ENCODE measurements around the gene PCED1A. TPM values are rescaled to one million over a fixed set of nuclear protein-coding genes. Genes with fewer than 3 reads are reported as not detected.
"Not testable (repeated sequence)": the region's sequence is repeated elsewhere in the genome, so short reads cannot be mapped to it uniquely, and the experiment has no call there.

PCED1A gene
- total RNA-seq, 1 experiment from 2014 or later, result 11.0 TPM

DNA sequence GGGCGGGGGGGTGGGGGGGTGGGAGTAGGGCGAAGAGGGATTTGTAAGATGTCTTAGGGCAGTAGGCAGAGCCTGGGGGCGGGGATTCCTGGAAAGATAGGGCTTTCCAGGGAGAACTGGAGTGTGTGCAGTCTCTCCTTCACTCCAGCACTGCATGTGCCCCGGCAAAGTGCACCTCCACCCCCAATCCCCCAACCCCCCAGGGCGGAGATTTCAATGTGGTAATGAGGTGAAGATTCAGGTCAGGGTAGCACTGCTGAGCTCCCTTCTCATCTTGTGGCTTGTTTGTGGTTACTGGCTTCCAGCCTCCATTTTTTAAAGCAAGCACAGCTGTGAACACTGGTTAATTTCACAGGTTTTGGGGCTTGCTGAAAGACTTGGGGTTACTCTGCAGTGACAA, 18.4 kb downstream of the PCED1A start:
- peak; percentile 66 to 75 for DNase-seq
- Histone ChIP-seq H3K9me3 (replicated peaks) (no peaks in the 10 kb centered on the region), H3K4me3 (no peak overlapping the region), H3K36me3 (no peaks in the 10 kb centered on the region), H3K27ac (no peak overlapping the region), H3K4me1 (peaks cover 21% of the 10 kb centered on the region), H3K27me3 (no peaks in the 10 kb centered on the region)

DNA sequence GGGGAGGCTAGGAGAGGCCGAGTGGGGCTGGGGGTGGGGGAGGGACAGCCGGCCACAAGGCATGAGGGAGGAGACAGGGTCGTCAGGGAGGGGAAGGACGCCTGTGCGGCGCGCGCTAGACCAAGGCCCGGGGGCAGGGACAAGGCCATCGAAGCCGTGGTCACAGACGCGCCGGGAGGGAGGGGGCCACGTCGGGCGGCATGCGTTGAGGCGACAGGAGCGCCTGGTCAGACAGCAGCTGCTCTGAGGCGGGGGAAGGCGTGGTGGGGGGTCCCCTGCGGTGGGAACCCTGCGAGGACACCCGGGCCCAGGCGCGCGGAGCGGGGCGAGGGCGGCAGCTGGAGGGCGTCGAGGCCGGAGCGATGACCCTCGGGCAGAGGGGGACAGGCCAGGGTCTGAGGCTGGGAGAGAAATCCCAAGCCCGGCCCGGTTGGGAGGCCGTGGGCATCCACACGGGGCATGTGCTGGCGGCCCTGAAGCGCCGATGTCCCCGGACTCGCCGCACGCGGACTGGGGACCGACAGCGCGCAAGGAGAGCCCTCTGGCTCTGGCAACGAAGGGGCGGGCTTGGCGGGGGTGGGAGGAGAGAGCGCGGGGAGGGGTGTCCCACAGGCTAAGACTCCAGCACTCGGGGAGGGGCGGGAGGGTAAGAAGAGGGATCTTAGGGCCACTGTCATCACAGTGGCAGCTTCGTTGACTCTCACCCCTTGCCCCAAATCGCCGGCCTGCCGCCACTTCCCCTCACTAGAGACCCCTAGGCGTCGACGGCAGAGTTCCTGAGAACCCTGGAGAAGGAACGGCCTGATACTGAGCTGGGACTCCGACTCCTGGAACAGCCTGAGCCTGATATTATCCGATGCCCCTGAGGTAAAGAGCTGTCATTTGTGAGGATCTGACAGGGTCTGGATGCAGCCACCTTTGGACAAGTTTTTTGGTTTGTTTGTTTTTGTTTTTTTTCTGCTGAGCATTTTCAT, 19.3 kb downstream of the PCED1A start:
- Histone ChIP-seq H3K36me3 (no peaks in the 10 kb centered on the region), H3K4me3 (no peak overlapping the region), H3K9me3 (replicated peaks) (no peaks in the 10 kb centered on the region), H3K4me1 (peaks cover 20% of the 10 kb centered on the region), H3K27ac (no peak overlapping the region), H3K27me3 (no peaks in the 10 kb centered on the region)
- DNase-seq, result no peak

DNA sequence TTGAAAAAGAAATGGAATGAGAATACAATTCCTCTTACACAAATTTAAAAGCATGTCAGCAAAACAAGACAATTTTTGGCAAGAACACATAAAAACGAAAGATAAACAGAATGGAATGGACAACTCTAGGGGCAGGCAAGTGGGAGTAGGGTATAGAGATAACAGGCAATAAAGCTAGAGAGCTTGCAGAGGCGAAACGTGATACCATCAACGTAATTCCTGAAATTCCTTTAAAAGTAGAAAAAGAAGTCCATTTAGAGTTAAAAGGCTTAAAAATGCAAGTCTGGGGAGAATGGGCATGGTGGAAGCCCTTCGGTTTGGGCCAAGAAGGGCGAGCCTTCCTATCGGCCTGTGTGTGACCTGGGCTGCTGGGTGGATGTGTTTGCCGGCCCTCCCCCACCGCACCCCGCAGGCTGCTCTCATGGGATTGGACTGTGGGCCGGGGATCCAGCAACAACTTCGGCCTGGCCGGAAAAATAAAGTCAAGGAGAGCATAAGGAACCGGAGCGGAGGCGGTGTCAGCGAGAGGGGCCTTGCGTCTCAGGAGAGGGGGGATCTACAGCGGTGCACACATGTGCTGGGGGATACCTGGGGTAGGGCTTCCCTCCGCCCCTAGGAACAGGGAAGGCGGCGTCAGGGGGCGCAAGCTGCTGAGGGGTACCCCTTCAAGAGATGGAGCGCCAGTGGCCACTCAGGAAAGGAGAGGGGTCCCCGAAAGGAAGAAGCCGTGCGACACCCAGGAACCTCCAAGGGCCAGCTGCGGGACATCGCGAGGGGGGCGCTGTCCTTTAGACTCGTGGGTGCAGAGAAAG, 20.2 kb downstream of the PCED1A start:
- DNase-seq, result no peak
- Histone ChIP-seq H3K36me3 (no peaks in the 10 kb centered on the region), H3K9me3 (replicated peaks) (no peaks in the 10 kb centered on the region), H3K4me1 (peaks cover 19% of the 10 kb centered on the region), H3K27me3 (no peaks in the 10 kb centered on the region), H3K27ac (no peak overlapping the region), H3K4me3 (no peak overlapping the region)

DNA sequence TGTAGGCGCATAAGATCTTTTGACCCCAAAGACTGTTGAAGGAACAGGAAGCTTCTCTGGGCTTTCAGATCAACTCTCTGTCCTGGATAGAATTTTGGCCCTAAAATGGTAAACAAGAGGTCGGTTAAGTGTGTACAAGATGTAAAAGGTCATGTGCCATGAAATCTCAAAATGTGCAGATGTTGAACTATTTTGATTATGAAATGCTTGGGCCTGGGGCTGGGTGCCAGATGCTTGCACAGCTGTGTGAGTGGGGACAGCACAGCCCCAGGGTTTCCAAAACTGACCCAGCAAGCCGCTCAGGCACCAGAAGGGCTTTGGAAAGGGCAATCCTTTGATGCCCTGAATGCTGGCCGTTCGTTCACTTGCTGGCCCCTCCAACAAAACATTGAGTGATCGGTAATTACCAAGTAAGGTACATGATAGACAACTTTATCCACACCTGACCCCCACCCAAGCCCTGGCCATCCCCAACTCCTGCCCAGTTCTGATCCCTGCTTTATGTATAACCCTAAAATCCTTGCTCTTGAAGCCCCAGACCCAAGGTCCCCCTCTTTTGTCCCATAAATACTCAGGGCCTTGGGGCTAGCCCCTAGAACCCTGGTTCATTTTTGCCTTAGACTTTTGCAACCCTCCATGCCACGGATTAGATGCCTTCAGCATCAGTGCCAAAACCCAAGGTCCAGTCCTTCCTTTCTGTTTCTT, 22.4 kb downstream of the PCED1A start:
- H3K27ac ChIP-seq, result no peak overlapping the region
- no peaks in the 10 kb centered on the region for H3K36me3 ChIP-seq
- peaks cover 39% of the 10 kb centered on the region for H3K4me1 ChIP-seq
- no peak overlapping the region for H3K4me3 ChIP-seq
- no peaks in the 10 kb centered on the region for H3K9me3 ChIP-seq (replicated peaks)
- H3K27me3 ChIP-seq, result no peaks in the 10 kb centered on the region
- DNase-seq, result no peak

DNA sequence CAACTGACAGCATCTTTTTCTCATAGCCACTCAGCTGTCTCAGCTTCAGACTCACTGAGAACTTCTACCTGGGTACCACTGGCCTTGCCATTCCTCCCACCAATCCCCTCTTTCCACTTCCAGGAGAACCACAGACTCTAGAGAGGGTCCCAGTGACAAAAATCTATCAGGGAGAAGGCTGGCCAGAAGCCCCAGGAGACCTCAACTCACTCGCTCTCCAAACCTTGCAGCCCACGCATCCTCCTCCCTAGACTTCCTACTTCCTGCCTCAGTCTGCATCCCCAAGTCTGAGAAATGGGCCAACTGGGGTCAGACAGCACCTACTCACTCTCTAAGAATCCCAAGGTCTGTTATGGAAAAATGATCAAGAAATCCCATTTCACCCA, 23.1 kb downstream of the PCED1A start:
- Histone ChIP-seq H3K36me3 (no peaks in the 10 kb centered on the region), H3K4me3 (no peak overlapping the region), H3K4me1 (peaks cover 39% of the 10 kb centered on the region), H3K9me3 (replicated peaks) (peaks cover 2% of the 10 kb centered on the region), H3K27me3 (no peaks in the 10 kb centered on the region), H3K27ac (no peak overlapping the region)
- DNase-seq, result no peak

DNA sequence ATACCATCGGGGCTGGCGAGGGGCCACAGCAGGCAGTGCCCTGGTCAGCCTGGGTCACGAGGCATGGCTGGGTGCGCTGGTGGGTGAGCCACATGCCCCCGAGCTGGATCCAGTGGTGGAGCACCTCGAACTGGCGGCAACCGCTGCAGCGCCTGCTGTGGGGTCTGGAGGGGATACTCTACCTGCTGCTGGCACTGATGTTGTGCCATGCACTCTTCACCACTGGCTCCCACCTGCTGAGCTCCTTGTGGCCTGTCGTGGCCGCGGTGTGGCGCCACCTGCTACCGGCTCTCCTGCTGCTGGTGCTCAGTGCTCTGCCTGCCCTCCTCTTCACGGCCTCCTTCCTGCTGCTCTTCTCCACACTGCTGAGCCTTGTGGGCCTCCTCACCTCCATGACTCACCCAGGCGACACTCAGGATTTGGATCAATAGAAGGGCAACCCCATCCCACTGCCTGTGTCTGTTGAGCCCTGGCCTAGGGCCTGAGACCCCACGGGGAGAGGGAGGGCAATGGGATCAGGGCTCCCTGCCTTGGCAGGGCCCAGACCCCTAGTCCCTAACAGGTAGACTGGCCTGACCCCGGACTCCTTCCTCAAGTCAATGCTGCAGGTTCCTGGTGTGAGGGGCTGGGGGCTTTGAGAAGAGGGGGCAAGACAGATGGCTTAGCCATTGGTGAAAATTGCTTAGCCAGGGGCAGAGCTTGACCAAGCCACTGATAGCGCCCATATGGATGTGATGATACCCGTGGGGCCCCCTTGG, 23.7 kb downstream of the PCED1A start:
- DNase-seq, result no peak
- Histone ChIP-seq H3K4me1 (peaks cover 39% of the 10 kb centered on the region), H3K27ac (no peak overlapping the region), H3K9me3 (replicated peaks) (peaks cover 7% of the 10 kb centered on the region), H3K4me3 (no peak overlapping the region), H3K36me3 (no peaks in the 10 kb centered on the region), H3K27me3 (no peaks in the 10 kb centered on the region)

DNA sequence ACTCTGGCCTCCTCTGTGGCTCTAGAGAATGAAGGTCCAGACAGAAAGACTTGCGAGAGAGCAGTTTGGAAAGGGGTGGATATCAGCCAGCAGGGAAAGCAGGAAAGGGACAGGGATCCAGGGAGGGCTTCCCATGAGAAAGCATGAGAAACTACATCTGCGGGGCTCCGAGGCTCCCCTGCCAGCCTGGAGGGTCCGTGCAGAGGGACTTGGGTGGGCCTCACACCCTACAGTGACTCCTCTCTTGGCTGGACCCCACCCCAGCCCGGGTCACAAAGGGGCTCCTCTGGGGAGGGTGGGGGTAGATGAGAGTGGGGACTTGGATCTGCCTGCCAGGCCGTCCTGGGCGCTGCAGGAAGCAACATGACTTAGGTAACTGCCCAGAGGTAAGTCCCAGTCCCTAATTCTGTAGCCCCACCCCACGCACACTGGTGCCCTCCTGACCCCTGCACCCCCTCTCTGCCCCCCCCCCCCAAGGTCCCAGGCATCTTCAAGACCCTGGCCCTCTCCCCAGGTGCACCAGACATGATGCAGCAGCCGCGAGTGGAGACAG, 24.3 kb downstream of the PCED1A start, which contains the start of gene TMEM239:
Gene TMEM239 (plus strand): TSS at position 335 of the 553 bp plus-strand sequence. CDS start 191 bp downstream, at position 526.
- no peaks in the 10 kb centered on the region for H3K27me3 ChIP-seq
- no peak for DNase-seq
- no peak within 1 kb of the TSS for H3K27ac ChIP-seq
- H3K4me3 ChIP-seq, result no peak within 1 kb of the TSS
- H3K4me1 ChIP-seq, result peaks cover 36% of the 10 kb centered on the region
- H3K36me3 ChIP-seq, result no peaks in the 10 kb centered on the region
- peaks cover 7% of the 10 kb centered on the region for H3K9me3 ChIP-seq (replicated peaks)

DNA sequence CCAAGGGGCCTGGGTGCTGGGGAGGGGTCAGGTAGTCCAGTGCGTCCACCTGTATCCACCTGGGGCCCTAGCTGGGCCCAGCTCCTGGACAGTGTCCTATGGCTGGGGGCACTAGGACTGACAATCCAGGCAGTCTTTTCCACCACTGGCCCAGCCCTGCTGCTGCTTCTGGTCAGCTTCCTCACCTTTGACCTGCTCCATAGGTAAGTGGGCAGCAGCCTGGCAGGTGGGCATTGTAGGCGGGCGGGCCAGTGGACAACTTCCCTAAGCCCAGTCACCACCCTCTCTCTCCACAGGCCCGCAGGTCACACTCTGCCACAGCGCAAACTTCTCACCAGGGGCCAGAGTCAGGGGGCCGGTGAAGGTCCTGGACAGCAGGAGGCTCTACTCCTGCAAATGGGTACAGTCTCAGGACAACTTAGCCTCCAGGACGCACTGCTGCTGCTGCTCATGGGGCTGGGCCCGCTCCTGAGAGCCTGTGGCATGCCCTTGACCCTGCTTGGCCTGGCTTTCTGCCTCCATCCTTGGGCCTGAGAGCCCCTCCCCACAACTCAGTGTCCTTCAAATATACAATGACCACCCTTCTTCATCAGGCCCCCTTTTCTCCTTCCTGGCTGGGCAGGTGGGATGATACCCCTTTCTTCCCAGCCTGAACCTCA, 25.1 kb downstream of the PCED1A start:
- no peak overlapping the region for H3K4me3 ChIP-seq
- no peaks in the 10 kb centered on the region for H3K27me3 ChIP-seq
- no peak overlapping the region for H3K27ac ChIP-seq
- peaks cover 33% of the 10 kb centered on the region for H3K4me1 ChIP-seq
- no peaks in the 10 kb centered on the region for H3K36me3 ChIP-seq
- peaks cover 7% of the 10 kb centered on the region for H3K9me3 ChIP-seq (replicated peaks)
- DNase-seq, result no peak

DNA sequence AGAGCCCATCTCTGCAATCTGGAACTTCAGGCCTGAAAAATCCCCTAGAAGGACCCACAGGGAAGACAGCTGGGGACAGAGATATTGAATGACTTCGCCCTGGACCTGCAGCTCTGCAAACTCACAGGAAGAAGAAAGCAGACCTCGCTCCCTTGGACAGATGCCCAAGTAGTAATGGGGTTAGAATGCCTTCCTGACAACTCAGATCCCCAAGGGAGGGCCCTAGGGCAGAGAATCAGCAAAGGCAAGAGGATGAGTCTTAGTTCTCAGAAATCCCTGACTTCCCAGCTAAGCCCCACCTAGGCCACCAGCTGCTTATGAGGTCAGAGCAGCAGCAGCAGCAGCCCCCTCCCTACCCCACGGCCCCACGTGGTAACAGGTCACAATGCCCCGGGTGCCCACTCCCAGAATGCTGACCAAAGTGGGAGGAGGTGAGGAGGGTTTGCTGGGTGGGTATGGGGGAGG, 25.8 kb downstream of the PCED1A start, which contains the start of gene C20orf141:
Gene C20orf141 (plus strand): TSS at position 401 of the 465 bp plus-strand sequence. CDS start 198 bp downstream, outside the sequence.
- Histone ChIP-seq H3K4me3 (no peak within 1 kb of the TSS), H3K27me3 (no peaks in the 10 kb centered on the region), H3K36me3 (no peaks in the 10 kb centered on the region), H3K4me1 (peaks cover 25% of the 10 kb centered on the region), H3K27ac (peak within 1 kb of the TSS; percentile 11; the same call in 1 of the 2 replicates), H3K9me3 (replicated peaks) (peaks cover 7% of the 10 kb centered on the region)
- peak; percentile 98 to 99 for DNase-seq

DNA sequence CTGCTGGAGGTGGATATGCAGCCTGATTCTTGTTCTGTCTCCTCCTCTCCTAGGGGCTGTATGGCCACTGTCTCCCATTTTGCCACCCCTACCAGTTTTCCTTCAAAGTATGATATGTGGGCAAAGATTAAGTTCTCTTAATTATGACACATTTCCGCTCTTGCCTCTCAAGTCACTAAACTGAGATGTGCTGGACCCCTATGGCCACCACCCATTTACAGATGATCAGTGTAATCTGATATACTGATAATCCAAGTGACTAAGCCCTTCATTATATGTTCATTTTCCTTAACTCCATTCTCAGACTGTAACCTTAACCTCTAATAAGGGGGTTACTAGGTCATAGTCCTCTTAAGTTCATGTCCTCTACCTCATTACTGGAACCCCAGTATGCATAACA, 26.4 kb downstream of the PCED1A start:
- H3K27ac ChIP-seq, result peak overlapping the region; percentile 11; the same call in 1 of the 2 replicates

DNA sequence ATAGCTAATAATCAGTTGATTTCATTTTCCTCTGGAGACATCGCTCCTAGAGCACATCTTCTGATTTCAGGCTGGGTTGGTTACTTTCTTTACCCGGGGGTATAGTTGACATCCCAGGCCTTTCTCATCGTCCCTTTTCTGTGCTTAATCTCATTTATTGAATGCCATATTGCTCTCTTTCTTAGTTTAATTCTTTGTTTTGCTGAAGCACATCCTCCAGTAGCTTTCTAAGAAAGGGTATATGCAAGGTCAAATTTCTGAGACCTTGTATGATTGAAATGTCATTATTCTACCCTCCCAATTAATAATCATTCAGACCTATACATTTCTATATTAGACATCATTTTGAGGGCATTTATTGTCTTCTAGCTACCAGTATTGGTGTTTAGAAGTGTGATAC, 28.3 kb downstream of the PCED1A start:
- Histone ChIP-seq H3K27me3 (no peaks in the 10 kb centered on the region), H3K9me3 (replicated peaks) (peaks cover 7% of the 10 kb centered on the region), H3K27ac (no peak overlapping the region)

More for the DNA sequence above, 26.4 kb downstream of the PCED1A start:
- DNase-seq, result no peak
- Histone ChIP-seq H3K27me3 (no peaks in the 10 kb centered on the region), H3K9me3 (replicated peaks) (peaks cover 7% of the 10 kb centered on the region), H3K36me3 (no peaks in the 10 kb centered on the region), H3K4me1 (peaks cover 25% of the 10 kb centered on the region), H3K4me3 (no peak overlapping the region)

DNA sequence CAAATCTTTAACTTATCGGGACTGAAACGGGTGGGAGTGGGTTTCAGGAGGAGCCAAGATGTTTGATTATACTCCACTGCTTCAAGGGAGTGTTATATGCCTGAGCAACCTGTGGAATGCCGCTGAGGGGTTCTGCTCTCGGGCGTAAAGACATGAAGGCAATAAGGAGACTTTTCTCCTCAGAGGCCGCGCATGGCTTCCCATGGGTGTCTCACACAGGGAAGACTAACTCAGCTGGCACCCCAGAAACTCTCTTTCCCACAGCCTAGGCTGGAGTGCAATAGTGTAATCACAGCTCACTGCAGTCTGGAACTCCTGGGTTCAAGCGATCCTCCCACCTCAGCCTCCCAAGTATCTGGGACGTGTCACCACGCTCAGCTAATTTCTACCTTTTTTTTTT, 30.8 kb downstream of the PCED1A start:
- no peak overlapping the region for H3K4me3 ChIP-seq
- H3K27me3 ChIP-seq, result no peaks in the 10 kb centered on the region
- H3K36me3 ChIP-seq, result no peaks in the 10 kb centered on the region
- peaks cover 15% of the 10 kb centered on the region for H3K4me1 ChIP-seq
- H3K27ac ChIP-seq, result no peak overlapping the region
- no peak for DNase-seq
- H3K9me3 ChIP-seq (replicated peaks), result peaks cover 7% of the 10 kb centered on the region

More for the DNA sequence above, 28.3 kb downstream of the PCED1A start:
- Histone ChIP-seq H3K36me3 (no peaks in the 10 kb centered on the region), H3K4me1 (peaks cover 25% of the 10 kb centered on the region), H3K4me3 (no peak overlapping the region)
- no peak for DNase-seq

DNA sequence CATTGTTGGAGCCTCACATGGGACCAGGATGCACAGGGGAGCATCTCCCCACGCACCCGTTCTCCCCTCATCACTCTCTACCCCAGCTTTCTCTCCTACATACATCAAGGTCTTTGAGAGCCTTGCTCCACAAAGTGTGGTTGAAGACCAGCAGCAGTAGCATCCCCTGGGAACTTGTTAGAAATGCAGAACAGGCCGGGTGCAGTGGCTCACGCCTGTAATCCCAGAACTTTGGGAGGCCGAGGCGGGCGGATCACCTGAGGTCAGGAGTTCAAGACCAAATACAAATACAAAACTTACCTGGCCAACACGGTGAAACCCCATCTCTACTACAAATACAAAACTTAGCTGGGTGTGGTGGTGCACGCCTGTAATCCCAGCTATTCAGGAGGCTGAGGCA, 32.5 kb downstream of the PCED1A start:
- H3K4me1 ChIP-seq; H3K9me3 ChIP-seq (replicated peaks); H3K36me3 ChIP-seq; H3K4me3 ChIP-seq; H3K27ac ChIP-seq; DNase-seq; H3K27me3 ChIP-seq: not testable (repeated sequence)
